Neural cell (in vitro differentiated cells): Measurements from ENCODE around the gene SLC25A46. TPM values are rescaled to one million over a fixed set of nuclear protein-coding genes. Genes with fewer than 3 reads are reported as not detected.

Experiments
- H2AFZ ChIP-seq: fragments of 200-600, 300-800 bp; sonication (generic), shearing (Covaris generic); 2 replicates; pipeline ENCODE4 v1.6.0; 2014; ENCODE audit warnings: low read depth, mild to moderate bottlenecking, antibody characterized with exemption, low read length, moderate library complexity
- H3F3A ChIP-seq: fragments of 200-600 bp; shearing (Covaris generic); 2 replicates; pipeline ENCODE4 v1.6.1; 2016; ENCODE audit warnings: mild to moderate bottlenecking, moderate library complexity, mixed read lengths, antibody characterized with exemption, low read length; ENCODE audit not compliant: insufficient read depth, poor library complexity, severe bottlenecking
- H3K27ac ChIP-seq: fragments of 200-600, 300-800 bp; sonication (generic), shearing (Covaris generic); 2 replicates; pipeline ENCODE4 v1.5.1; 2014; ENCODE audit warnings: mild to moderate bottlenecking, low read length, moderate library complexity
- H3K27me3 ChIP-seq: fragments of 300-800, 200-600 bp; sonication (generic), shearing (Covaris generic); 2 replicates; pipeline ENCODE4 v1.6.0; 2014; ENCODE audit warnings: mild to moderate bottlenecking, low read depth, low read length, moderate library complexity; ENCODE audit not compliant: insufficient read depth
- H3K36me3 ChIP-seq: fragments of 300-800, 200-600 bp; sonication (generic), shearing (Covaris generic); 2 replicates; pipeline ENCODE4 v1.5.1; 2014; ENCODE audit warnings: mild to moderate bottlenecking, antibody characterized with exemption, low read length, moderate library complexity; ENCODE audit not compliant: insufficient read depth
- H3K4me2 ChIP-seq: fragments of 300-800, 200-600 bp; sonication (generic), shearing (Covaris generic); 2 replicates; pipeline ENCODE4 v1.6.0; 2014; ENCODE audit warnings: mild to moderate bottlenecking, low read length
- H3K4me3 ChIP-seq: fragments of 300-800, 200-600 bp; sonication (generic), shearing (Covaris generic); 2 replicates; pipeline ENCODE4 v1.5.1; 2014; ENCODE audit warnings: mild to moderate bottlenecking, low read length, moderate library complexity
- H3K79me2 ChIP-seq: fragments of 200-600 bp; shearing (Covaris generic); replicated peaks from 2 replicates; pipeline ENCODE4 v1.6.0; 2014; ENCODE audit warnings: mild to moderate bottlenecking, low read length, moderate library complexity; ENCODE audit not compliant: insufficient read depth
- H3K9ac ChIP-seq: fragments of 300-800, 200-600 bp; sonication (generic), shearing (Covaris generic); 2 replicates; pipeline ENCODE4 v1.6.1; 2016; ENCODE audit warnings: mild to moderate bottlenecking, low read length, mixed read lengths
- H3K9me2 ChIP-seq: fragments of 200-600 bp; shearing (Covaris generic); 2 replicates; pipeline ENCODE4 v1.6.1; 2016; ENCODE audit warnings: mild to moderate bottlenecking, low read length, mixed read lengths; ENCODE audit not compliant: insufficient read depth
- H3K9me3 ChIP-seq: fragments of 200-600, 300-800 bp; sonication (generic), shearing (Covaris generic); 2 replicates; pipeline ENCODE4 v1.6.1; 2016; ENCODE audit warnings: mild to moderate bottlenecking, mixed run types, low read length, moderate library complexity, mixed read lengths
- H4K20me1 ChIP-seq: fragments of 200-600 bp; shearing (Covaris generic); 2 replicates; pipeline ENCODE4 v1.6.1; 2016; ENCODE audit warnings: mild to moderate bottlenecking, mixed run types; ENCODE audit not compliant: insufficient read depth
- EP300 ChIP-seq: fragments of 450-650 bp; conservative IDR thresholded peaks from 2 replicates; pipeline ENCODE4 v1.6.1; 2014; ENCODE audit warnings: antibody characterized with exemption, mild to moderate bottlenecking, moderate library complexity; ENCODE audit not compliant: poor library complexity, severe bottlenecking
- EZH2 ChIP-seq: fragments of 200-600, 300-800 bp; shearing (Covaris generic), sonication (generic); IDR thresholded peaks from 2 replicates; pipeline ENCODE4 v1.6.1; 2014; ENCODE audit warnings: antibody characterized with exemption, low read length, borderline replicate concordance, mild to moderate bottlenecking; ENCODE audit not compliant: insufficient read depth, poor library complexity, severe bottlenecking
- MXI1 ChIP-seq: fragments of 450-650 bp; conservative IDR thresholded peaks from 2 replicates; pipeline ENCODE4 v1.6.1; 2014; ENCODE audit warnings: antibody characterized with exemption, mild to moderate bottlenecking; ENCODE audit not compliant: poor library complexity, severe bottlenecking
- POLR2AphosphoS5 ChIP-seq: IDR thresholded peaks from 2 replicates; pipeline ENCODE4 v1.6.1; 2012
- RAD21 ChIP-seq: fragments of 450-650 bp; conservative IDR thresholded peaks from 2 replicates; pipeline ENCODE4 v1.6.1; 2014; ENCODE audit warnings: antibody characterized with exemption, mild to moderate bottlenecking, moderate library complexity
- SMC3 ChIP-seq: fragments of 450-650 bp; conservative IDR thresholded peaks from 2 replicates; pipeline ENCODE4 v1.6.1; 2014; ENCODE audit warnings: antibody characterized with exemption, mild to moderate bottlenecking, moderate library complexity; ENCODE audit not compliant: poor library complexity
- TAF1 ChIP-seq: IDR thresholded peaks from 2 replicates; pipeline ENCODE4 v1.6.1; 2012; ENCODE audit warnings: low read depth
- polyA plus RNA-seq: library from polyadenylated mRNA; depleted of rRNA; stranded (reverse); fragments of >200 nt; gene quantifications from 2 replicates; pipeline ENCODE4 v1.2.3, GENCODE V29; 2014
- TF ChIP-seq, protein P1 (sequence below): fragments of 450-650 bp; IDR thresholded peaks from 2 replicates; pipeline ENCODE4 v1.5.1; 2014; ENCODE audit warnings: antibody characterized with exemption, mild to moderate bottlenecking, moderate library complexity; ENCODE audit not compliant: poor library complexity, severe bottlenecking
- TF ChIP-seq, protein P2 (sequence below): IDR thresholded peaks from 2 replicates; pipeline ENCODE4 v1.6.1; 2012; ENCODE audit warnings: borderline replicate concordance

SLC25A46 gene
- polyA plus RNA-seq, 1 donor from 2014 or later: 118 TPM

DNA sequence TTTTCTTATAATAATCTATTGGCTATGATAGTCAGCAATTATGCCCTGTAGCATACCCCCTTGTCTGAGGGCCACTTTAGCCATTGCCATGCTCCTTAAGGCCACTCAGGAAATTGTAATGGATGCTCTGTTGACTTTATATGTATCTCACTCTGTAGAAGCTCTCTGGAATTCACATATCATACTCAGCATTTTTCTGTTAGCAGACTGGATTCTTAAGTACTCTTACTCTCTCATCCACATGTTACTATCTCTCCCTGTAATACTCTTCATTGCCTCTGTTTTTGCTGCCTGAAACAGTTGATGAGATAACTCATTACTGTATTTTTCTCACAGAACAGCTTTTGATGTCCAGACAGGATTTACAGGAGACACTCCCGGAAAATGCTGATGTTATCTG lies 36.5 kb upstream of the SLC25A46 start:
- Histone ChIP-seq H3F3A (no peaks in the 10 kb centered on the region), H3K4me3 (no peak overlapping the region), H4K20me1 (no peaks in the 10 kb centered on the region), H3K27ac (no peak overlapping the region), H3K9me2 (no peaks in the 10 kb centered on the region), H3K4me2 (no peak overlapping the region), H3K36me3 (no peaks in the 10 kb centered on the region), H3K27me3 (no peaks in the 10 kb centered on the region), H2AFZ (no peak overlapping the region), H3K9me3 (no peaks in the 10 kb centered on the region), H3K9ac (no peak overlapping the region), H3K79me2 (no peaks in the 10 kb centered on the region)
- TF ChIP-seq TAF1 (no peak), SMC3 (no peak), POLR2AphosphoS5 (no peak), RAD21 (no peak), EP300 (no peak), EZH2 (no peak), MXI1 (no peak)
- TF ChIP-seq, protein P1, sequence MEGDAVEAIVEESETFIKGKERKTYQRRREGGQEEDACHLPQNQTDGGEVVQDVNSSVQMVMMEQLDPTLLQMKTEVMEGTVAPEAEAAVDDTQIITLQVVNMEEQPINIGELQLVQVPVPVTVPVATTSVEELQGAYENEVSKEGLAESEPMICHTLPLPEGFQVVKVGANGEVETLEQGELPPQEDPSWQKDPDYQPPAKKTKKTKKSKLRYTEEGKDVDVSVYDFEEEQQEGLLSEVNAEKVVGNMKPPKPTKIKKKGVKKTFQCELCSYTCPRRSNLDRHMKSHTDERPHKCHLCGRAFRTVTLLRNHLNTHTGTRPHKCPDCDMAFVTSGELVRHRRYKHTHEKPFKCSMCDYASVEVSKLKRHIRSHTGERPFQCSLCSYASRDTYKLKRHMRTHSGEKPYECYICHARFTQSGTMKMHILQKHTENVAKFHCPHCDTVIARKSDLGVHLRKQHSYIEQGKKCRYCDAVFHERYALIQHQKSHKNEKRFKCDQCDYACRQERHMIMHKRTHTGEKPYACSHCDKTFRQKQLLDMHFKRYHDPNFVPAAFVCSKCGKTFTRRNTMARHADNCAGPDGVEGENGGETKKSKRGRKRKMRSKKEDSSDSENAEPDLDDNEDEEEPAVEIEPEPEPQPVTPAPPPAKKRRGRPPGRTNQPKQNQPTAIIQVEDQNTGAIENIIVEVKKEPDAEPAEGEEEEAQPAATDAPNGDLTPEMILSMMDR: no peak
- TF ChIP-seq, protein P2, sequence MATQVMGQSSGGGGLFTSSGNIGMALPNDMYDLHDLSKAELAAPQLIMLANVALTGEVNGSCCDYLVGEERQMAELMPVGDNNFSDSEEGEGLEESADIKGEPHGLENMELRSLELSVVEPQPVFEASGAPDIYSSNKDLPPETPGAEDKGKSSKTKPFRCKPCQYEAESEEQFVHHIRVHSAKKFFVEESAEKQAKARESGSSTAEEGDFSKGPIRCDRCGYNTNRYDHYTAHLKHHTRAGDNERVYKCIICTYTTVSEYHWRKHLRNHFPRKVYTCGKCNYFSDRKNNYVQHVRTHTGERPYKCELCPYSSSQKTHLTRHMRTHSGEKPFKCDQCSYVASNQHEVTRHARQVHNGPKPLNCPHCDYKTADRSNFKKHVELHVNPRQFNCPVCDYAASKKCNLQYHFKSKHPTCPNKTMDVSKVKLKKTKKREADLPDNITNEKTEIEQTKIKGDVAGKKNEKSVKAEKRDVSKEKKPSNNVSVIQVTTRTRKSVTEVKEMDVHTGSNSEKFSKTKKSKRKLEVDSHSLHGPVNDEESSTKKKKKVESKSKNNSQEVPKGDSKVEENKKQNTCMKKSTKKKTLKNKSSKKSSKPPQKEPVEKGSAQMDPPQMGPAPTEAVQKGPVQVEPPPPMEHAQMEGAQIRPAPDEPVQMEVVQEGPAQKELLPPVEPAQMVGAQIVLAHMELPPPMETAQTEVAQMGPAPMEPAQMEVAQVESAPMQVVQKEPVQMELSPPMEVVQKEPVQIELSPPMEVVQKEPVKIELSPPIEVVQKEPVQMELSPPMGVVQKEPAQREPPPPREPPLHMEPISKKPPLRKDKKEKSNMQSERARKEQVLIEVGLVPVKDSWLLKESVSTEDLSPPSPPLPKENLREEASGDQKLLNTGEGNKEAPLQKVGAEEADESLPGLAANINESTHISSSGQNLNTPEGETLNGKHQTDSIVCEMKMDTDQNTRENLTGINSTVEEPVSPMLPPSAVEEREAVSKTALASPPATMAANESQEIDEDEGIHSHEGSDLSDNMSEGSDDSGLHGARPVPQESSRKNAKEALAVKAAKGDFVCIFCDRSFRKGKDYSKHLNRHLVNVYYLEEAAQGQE: no peak

DNA sequence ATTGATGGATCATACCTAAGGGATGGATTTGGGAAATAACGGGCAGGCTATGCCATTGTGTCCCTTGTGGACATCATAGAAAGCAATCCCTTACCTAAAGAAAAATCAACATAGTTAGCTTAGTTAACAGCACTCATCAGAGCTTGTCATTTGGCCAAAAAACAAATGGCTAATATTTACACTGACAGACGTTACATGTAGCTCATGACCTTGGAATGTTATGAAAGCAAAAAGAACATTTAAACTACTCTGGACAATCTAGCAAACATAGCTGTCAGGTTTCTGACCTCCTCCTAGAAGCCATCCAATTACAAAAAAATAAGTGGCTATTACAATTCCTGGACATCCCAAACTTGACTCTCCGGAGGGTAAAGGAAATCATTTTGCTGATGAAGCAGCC lies 36.1 kb upstream of the SLC25A46 start:
- H3K4me3 ChIP-seq: no peak overlapping the region
- no peaks in the 10 kb centered on the region for H3F3A ChIP-seq
- H3K9ac ChIP-seq: no peak overlapping the region
- no peaks in the 10 kb centered on the region for H3K9me3 ChIP-seq
- no peak overlapping the region for H3K4me2 ChIP-seq
- no peaks in the 10 kb centered on the region for H3K9me2 ChIP-seq
- no peaks in the 10 kb centered on the region for H3K79me2 ChIP-seq
- H3K27ac ChIP-seq: no peak overlapping the region
- no peaks in the 10 kb centered on the region for H4K20me1 ChIP-seq
- H3K27me3 ChIP-seq: no peaks in the 10 kb centered on the region
- TF ChIP-seq TAF1 (no peak), EP300 (no peak), SMC3 (no peak), MXI1 (no peak), RAD21 (no peak), POLR2AphosphoS5 (no peak), EZH2 (no peak)
- TF ChIP-seq, protein P1: no peak
- TF ChIP-seq, protein P2: no peak
- no peak overlapping the region for H2AFZ ChIP-seq
- H3K36me3 ChIP-seq: no peaks in the 10 kb centered on the region
